ENCODE results near the gene NEURL2. TPM values are rescaled to one million over a fixed set of nuclear protein-coding genes. Genes with fewer than 3 reads are reported as not detected.
"Not testable (repeated sequence)": the region's sequence is repeated elsewhere in the genome, so short reads cannot be mapped to it uniquely, and the experiment has no call there.

Gene NEURL2
- total RNA-seq, 4 donors from 2014 or later: 4.2 to 11.5 (median 5.7) TPM

GRCh38 chr20:45907219-45907948 is 16.4 kb upstream of the NEURL2 start:
- Histone ChIP-seq H3K4me3 (no peak overlapping the region), H3K36me3 (peaks cover 54% of the 10 kb centered on the region), H3K27me3 (no peaks in the 10 kb centered on the region), H3K9me3 (no peaks in the 10 kb centered on the region), H3K4me1 (peaks cover 27% of the 10 kb centered on the region), H3K27ac (no peak overlapping the region)
- WGBS: 92% methylated on average over 17 of the region's 17 CpGs
- TF ChIP-seq POLR2AphosphoS5 (IDR thresholded peaks at IDR 0.05): no peak
- TF ChIP-seq POLR2A (IDR thresholded peaks at IDR 0.05): no peak
- no peak for TF ChIP-seq EP300 (IDR thresholded peaks at IDR 0.05)
- TF ChIP-seq CTCF (IDR thresholded peaks at IDR 0.05): no peak
- no peak for DNase-seq (ENCODE audit: low spot score in 2 of 2)

- Histone ChIP-seq H3K9me3 (no peaks in the 10 kb centered on the region), H3K4me1 (peaks cover 13% of the 10 kb centered on the region), H3K36me3 (peaks cover 72% of the 10 kb centered on the region), H3K4me3 (no peak overlapping the region), H3K27me3 (no peaks in the 10 kb centered on the region), H3K27ac (no peak overlapping the region)
- WGBS: 82% methylated on average over 8 of the region's 8 CpGs
- TF ChIP-seq CTCF (IDR thresholded peaks at IDR 0.05) (no peak), POLR2AphosphoS5 (IDR thresholded peaks at IDR 0.05) (no peak), EP300 (IDR thresholded peaks at IDR 0.05) (no peak), POLR2A (IDR thresholded peaks at IDR 0.05) (no peak)
- no peak for DNase-seq (ENCODE audit: low spot score in 2 of 2)
Observed at GRCh38 chr20:45905505-45906079, 14.6 kb upstream of the NEURL2 start.

- 87% methylated on average over 13 of the region's 16 CpGs for WGBS
- Histone ChIP-seq H3K4me3 (no peak overlapping the region), H3K36me3 (peaks cover 78% of the 10 kb centered on the region), H3K27ac (no peak overlapping the region), H3K9me3 (no peaks in the 10 kb centered on the region), H3K4me1 (peaks cover 5% of the 10 kb centered on the region), H3K27me3 (no peaks in the 10 kb centered on the region)
- TF ChIP-seq POLR2AphosphoS5 (IDR thresholded peaks at IDR 0.05): no peak
- DNase-seq (ENCODE audit: low spot score in 2 of 2): no peak
Observed at GRCh38 chr20:45904583-45905504, 13.8 kb upstream of the NEURL2 start.

- no peak for DNase-seq (ENCODE audit: low spot score in 2 of 2)
- Histone ChIP-seq H3K27me3 (no peaks in the 10 kb centered on the region), H3K4me1 (no peaks in the 10 kb centered on the region), H3K36me3 (peaks cover 86% of the 10 kb centered on the region), H3K4me3 (no peak overlapping the region), H3K27ac (no peak overlapping the region), H3K9me3 (no peaks in the 10 kb centered on the region)
- 94% methylated on average over 13 of the region's 14 CpGs for WGBS
- no peak for TF ChIP-seq POLR2A (IDR thresholded peaks at IDR 0.05)
- no peak for TF ChIP-seq CTCF (IDR thresholded peaks at IDR 0.05)
- no peak for TF ChIP-seq POLR2AphosphoS5 (IDR thresholded peaks at IDR 0.05)
- TF ChIP-seq EP300 (IDR thresholded peaks at IDR 0.05): no peak
Observed at GRCh38 chr20:45902199-45902701, 11.2 kb upstream of the NEURL2 start.

- not testable (repeated sequence) for DNase-seq (ENCODE audit: low spot score in 2 of 2); H3K9me3 ChIP-seq; H3K4me3 ChIP-seq; H3K27ac ChIP-seq; H3K4me1 ChIP-seq; H3K27me3 ChIP-seq
- H3K36me3 ChIP-seq: peaks cover 87% of the 10 kb centered on the region
- WGBS: 87% methylated on average over 6 of the region's 6 CpGs
Observed at GRCh38 chr20:45901332-45901731, 10.3 kb upstream of the NEURL2 start.

Measured in suprapubic skin (tissue), 4 donors.